Adrenal gland (tissue), 5 donors: ENCODE results near the gene MRFAP1.

ENCODE experiments used
- CTCF ChIP-seq, 6 experiments: fragments of 450-650 bp in 4 of 6; fragments of 200-600 bp in 2 of 6; sonication (generic) in 1 of 6; IDR thresholded peaks; 1 replicate in 5 of 6; 2 replicates in 1 of 6; pipeline versions ENCODE4 v1.5.1 to v1.8.0; 2016 to 2021; ENCODE audit warnings: antibody characterized with exemption in 6 of 6, mild to moderate bottlenecking in 2 of 6, moderate library complexity in 1 of 6
- POLR2A ChIP-seq, 2 donors: fragments of 450-650 bp; IDR thresholded peaks; one replicate each; pipeline ENCODE4 v1.6.1; 2017; ENCODE audit warnings: antibody characterized with exemption in 2 of 2, mild to moderate bottlenecking in 2 of 2, moderate library complexity in 1 of 2
- donor health status: DM: no; HTN: no; CAD: no.

GRCh38 chr4:6625256-6625655 lies 15.2 kb upstream of the MRFAP1 start:
- TF ChIP-seq POLR2A (IDR thresholded peaks at IDR 0.05) (no peak), CTCF (IDR thresholded peaks at IDR 0.05) (no peak)
